DND-41 (cell line): ENCODE results near the gene GMPR.

Experiments
- EZH2 ChIP-seq: IDR thresholded peaks from 3 replicates; pipeline ENCODE4 v1.6.1; 2012; ENCODE audit warnings: borderline replicate concordance, low read depth, mild to moderate bottlenecking, moderate library complexity, low read length, inconsistent platforms; ENCODE audit not compliant: severe bottlenecking
- TF ChIP-seq, protein P1 (sequence below): IDR thresholded peaks from 2 replicates; pipeline ENCODE4 v1.5.1; 2012; ENCODE audit warnings: borderline replicate concordance, low read length, moderate library complexity, mild to moderate bottlenecking; ENCODE audit not compliant: poor library complexity, severe bottlenecking; ENCODE audit errors: extremely low read depth

DNA sequence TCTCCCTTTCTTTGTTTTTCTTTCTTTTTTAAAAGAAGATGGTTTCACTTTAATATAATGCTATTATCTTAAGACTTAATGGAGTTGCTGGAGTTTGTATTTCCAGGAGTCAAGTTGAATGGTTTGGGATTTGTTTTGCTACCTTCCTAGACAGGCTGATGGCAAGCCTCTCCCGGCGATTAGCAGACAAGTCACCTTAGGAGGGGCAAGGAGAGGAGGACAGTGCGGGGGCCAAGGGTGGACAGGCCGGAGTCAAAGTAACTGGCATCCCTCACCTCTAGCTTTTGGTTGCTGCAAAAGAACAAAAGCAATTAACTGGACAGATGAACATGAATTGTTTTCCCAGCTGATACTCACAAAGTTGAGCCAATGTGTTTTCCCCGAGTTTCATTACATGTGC, 57.1 kb downstream of the GMPR start:
- TF ChIP-seq EZH2: no peak
- TF ChIP-seq, protein P1, sequence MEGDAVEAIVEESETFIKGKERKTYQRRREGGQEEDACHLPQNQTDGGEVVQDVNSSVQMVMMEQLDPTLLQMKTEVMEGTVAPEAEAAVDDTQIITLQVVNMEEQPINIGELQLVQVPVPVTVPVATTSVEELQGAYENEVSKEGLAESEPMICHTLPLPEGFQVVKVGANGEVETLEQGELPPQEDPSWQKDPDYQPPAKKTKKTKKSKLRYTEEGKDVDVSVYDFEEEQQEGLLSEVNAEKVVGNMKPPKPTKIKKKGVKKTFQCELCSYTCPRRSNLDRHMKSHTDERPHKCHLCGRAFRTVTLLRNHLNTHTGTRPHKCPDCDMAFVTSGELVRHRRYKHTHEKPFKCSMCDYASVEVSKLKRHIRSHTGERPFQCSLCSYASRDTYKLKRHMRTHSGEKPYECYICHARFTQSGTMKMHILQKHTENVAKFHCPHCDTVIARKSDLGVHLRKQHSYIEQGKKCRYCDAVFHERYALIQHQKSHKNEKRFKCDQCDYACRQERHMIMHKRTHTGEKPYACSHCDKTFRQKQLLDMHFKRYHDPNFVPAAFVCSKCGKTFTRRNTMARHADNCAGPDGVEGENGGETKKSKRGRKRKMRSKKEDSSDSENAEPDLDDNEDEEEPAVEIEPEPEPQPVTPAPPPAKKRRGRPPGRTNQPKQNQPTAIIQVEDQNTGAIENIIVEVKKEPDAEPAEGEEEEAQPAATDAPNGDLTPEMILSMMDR: no peak
